Limb (tissue), 2 donors: Measurements from ENCODE around the gene CHST12.
"Not testable (repeated sequence)": the region's sequence is repeated elsewhere in the genome, so short reads cannot be mapped to it uniquely, and the experiment has no call there.

Experiments used
- DNase-seq, 2 donors: peaks; one replicate each; pipeline ENCODE4 v3.0.0-alpha.2; 2016; ENCODE audit errors: extremely low spot score in 2 of 2

The CHST12 gene

DNA sequence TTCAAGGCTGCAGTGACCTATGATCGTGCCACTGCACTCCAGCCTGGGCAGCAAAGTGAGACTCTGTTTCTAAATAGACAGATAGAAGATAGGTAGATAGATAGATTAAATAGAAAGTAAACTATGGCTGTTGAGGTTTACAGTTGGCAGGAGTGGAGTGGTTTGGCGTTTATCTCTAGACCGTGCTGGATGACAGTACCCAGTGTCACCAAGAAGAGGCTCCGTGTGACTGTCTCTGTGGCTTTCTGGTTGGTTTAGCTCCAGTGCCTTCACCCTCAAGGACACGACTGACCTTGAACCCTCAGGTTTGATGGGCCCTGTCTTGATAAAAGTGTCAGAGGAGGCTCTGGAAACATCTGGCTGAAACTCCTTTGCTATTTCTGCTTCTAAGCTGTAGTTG, 31.7 kb downstream of the CHST12 start:
- no peak for DNase-seq

DNA sequence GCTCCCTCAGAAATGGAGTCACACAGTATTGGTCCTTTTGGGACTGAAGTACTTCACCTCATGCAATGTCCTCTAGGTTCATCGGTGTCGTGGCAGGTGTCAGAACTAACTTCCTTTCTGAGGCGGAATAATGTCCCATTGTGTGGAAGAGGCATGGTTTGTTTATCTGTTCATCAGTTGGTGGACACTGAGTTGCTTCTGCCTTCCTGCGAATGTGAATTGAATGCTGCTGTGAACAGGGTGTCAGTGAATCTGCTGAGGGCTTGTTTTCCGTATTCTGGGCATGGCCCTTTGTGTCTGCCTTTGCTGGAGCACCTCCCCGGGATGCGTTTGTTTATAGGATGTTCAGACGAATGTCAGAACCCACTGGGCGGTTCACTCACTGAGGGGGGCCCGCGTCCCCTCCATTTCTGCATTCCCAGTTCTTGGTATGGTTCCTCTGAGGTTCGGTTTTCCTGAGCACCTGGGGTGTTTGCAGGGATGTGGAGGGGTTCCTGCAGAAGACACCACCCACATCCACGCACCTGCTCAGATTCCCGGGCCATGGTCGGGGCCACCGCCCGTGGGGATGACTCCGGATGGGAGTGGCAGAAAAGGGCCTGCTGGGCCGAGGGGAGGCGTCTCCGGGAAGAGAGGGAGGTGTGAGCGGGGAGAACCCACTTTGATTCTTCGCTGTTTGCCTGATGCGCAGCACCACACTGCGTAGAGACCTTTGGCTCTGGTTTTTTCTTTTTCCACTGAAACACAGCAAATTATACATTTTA, 33.1 kb downstream of the CHST12 start:
- no peak for DNase-seq

- DNase-seq: no peak
Measured at GRCh38 chr7:2437136-2437535, 33.7 kb downstream of the CHST12 start.

DNA sequence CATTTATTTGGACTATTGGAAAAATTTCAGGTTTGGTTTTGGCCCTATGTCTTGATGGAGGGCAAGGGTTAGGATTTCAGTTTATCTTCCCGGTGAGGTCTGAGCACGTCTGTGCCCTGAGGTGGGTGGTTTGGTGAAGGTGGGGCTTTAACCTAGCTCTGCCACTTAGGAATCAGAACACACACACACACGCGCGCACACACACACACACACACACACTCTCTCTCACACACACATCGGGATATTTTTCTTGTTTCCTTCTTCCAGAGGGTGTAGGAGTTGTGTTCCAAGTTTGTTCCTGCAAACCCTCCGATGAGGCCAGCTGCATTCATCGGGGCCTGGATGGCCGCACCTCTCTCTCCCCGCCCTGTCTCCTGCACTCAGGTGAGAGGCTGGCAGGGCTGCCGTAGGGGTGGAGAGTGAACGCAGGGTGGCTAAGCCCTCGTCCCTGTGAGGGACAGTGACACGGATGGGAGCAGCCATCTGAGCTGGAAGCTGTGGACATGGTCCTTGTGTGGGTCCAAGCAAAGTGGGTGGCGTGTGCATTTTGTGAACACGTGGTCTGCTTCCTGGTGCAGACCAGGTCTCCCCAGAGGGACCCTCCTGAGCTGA, 34.2 kb downstream of the CHST12 start:
- no peak for DNase-seq

DNA sequence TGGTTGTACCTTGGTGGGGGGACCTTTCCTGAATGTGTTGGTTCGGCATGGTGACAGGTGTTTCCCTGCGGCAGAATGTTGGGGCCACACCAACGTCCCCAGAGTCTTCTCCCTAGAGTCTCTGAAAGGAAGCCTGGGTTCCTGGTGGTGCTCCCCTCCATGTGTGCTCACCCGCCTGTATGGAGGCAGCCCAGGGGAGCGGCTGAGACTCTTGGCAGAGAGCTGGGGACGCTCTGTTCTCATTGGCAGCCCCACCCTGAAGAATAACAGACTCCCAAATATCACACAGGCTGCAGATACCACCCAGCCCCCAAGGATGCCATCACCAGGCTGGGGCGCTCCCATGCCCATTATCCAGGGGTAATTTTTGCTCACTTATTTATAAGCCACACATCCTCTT, 34.8 kb downstream of the CHST12 start:
- no peak for DNase-seq

GRCh38 chr7:2438775-2439174, 35.4 kb downstream of the CHST12 start:
- no peak for DNase-seq

DNA sequence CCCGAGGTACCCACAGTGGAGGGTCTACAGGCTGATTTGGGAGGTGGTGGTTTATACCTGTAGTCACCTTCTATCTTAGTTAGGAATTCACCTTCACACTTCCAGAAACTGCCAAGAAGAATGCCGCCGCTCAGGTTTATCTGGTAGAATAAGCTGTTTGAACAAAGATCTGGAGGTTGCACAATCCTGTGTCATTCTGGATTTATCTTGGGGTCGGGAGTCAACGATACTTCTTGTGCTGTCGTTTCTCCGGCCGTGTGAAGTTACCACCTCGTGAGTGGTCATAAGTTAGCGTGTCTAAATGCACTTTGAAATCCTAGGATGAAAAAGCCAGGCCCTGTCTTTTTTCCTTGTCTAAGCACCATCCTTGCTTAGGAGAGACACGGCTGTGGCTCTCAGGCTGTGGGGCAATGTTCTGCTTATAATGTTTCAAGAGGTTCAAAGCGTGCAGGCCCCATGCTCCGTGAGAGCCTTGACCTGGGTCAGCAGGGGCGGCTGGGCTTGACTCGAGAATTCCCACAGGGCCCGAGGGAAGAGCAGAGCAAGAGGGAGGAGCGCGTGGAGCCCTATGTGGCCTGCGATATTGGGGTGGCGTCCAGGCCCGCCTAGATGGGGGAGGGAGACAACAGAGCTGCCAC, 37.3 kb downstream of the CHST12 start:
- DNase-seq: no peak

GRCh38 chr7:2441430-2442058, 38.1 kb downstream of the CHST12 start:
- DNase-seq: no peak

DNA sequence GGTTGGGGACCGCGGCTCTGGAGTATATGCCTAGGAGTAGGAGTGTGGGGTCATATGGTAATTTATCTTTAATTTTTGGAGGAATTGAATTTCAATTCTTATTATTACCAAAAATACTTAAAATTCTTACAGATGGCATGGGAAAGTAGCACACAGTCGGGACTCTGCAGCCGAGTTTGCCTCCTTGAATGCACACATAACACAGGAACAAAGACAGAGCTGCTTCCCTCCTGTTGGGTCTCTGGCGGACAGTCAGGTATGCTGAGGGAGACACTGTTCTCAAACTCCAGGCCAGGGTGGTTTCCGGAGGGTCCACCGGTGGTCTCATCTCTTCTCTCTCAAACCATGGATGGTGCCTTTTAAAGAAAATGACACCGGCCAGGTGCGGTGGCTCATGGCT, 40.1 kb downstream of the CHST12 start:
- no peak for DNase-seq

DNA sequence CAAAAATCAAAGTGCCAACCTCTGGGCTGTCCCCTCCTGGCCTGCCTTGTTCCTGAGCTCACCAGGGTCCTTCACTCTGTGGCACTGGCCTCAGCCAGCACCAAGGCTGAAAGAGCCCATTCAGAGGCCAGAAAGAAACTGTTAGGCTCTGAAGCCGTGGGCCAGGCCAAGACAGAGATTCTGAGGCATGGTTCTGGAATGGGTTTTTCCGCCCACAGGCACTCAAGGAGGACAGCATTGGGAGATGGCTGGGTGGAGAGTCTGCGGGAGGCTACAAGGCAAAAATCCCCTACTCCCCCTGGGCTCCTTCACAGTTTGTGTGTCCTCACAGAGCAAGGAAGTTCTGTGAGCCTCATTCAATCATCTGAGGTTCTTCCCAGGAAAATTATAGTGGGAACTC, 41.1 kb downstream of the CHST12 start:
- DNase-seq: no peak

- no peak for DNase-seq
Measured at GRCh38 chr7:2445047-2445446, 41.6 kb downstream of the CHST12 start.

- DNase-seq: no peak
Measured at GRCh38 chr7:2445898-2446555, 42.6 kb downstream of the CHST12 start.

- DNase-seq: no peak
Measured at GRCh38 chr7:2446676-2447075, 43.3 kb downstream of the CHST12 start.

GRCh38 chr7:2450198-2451107, 47.0 kb downstream of the CHST12 start:
- no peak for DNase-seq

DNA sequence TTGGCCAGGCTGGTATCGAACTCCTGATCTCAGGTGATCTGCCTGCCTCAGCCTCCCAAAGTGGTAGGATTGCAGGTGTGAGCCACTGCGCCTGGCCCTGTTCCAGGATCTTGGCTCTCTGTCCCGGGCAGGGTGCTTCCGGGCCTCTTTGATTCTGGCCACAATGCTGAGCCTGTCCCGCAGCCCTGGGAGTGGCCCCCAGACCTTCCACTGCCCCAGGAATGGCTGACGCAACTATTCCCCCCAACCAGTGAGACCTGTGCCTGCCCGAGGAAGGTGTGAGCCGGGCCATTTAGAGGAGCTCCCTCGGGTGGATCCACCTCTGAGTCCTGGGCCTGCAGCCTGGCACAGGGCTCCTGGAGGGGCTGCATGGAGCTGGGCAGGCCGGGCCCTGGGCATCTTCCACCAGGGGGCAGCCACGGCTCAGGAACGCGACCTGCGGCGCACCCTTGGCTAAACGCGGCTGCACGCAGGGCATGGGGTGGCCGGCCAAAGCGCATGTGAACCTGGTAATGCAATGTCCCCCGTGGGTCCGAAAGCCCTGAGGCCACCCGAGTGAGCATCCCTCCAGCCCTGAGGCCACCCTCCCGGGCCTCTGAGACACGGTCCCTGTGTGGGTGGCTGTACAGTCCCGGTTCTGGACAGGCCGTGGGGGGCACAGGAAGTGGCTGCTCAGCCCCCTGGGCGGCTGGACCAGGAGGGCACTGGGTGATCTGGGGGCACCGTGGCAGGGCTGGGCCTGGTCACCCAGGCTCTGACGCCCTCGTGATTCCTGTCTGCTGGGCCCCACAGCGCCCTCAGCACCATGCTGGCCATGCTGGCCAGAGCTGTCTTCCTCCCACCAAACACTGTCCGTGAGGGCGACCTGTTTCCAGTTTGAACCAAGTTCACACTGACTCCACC, 48.0 kb downstream of the CHST12 start:
- DNase-seq: peak; percentile 55 to 89

DNA sequence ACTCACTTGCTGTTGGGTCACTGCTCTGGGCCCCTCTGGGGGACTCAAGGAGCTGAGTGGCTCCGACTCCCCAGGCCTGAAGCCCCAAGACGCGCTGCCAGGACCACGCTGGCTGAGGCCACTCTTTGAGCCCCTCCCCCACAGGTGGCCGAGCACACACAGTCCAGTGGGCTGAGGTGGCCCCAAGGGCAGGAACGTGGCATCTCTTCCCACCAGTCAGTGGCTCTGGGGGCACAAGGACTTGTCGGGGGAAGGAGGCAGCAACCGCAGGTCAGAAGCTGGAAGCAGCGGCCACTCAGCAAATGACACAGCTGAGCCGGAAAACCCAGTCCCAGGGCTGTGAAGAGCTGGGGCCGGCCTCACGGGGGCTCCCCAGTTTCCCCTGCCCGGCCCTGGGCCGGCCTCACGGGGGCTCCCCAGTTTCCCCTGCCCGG, 48.7 kb downstream of the CHST12 start:
- no peak for DNase-seq

DNA sequence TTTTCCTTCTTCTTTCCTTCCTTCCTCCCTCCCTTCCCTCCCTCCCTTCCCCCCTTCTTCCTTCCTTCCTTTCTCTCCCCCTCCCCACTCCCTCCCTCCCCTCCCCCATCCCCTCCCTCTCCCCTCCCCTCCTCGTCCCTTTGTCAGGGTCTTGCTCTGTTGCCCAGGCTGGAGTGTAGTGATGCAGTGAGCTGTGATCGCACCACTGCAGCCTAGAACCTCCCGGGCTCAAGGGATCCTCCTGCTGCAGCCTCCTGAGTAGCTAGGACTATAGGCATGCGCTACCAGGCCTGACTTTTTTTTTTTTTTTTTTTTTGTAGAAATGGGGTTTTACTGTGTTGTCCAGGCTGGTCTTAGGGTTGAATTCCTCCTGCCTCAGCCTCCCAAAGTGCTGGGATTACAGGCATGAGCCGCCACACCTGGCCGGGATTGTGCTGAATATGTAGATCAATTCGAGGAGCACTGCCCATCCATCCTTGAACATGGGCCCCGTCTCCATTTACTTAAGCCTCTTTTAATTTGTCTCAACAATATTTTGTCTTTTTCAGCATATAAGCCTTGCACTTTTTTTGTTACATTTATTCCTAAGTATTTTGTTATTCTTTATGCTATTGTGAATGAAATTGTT, 49.3 kb downstream of the CHST12 start:
- no peak for DNase-seq

DNA sequence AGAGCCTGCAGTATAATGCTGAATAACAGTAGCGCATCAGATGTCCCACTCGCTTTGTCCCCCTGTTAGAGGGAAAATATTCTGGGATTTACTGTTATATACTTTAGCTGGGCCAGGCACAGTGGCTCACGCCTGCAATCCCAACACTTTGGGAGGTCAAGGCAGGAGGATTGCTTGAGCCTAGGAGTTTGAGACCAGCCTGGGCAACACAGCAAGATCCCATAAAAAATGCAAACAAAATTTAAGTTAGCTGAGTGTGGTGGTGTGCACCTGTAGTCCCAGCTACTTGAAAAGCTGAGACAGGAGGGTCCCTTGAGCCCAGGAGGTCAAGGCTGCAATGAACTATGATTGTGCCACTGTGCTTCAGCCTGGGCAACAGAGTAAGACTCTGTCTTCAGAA, 50.4 kb downstream of the CHST12 start:
- DNase-seq: not testable (repeated sequence)

DNA sequence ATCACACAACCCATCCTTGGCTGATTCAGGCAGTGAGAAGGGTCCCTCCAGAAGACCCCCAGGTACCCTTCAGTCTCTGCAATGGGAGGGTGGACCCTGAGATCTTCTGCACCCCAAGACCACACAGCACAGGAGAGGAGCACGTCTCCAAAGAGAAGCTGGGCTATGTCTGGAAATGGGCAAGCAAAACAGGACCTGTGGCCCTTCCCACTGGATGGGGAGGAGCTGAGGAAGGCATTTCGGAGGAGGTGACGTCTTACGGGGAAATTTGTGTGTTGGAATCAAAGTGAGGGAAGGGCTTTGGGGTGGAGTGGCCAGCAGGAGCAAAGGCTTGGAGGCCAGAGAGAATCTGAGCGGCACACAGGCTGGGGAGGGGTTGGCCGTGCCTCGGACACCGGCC, 56.3 kb downstream of the CHST12 start:
- DNase-seq: no peak
